CD14-positive monocyte (primary cell): ENCODE results near the gene SEMA3A. TPM values are rescaled to one million over a fixed set of nuclear protein-coding genes. Genes with fewer than 3 reads are reported as not detected.

Experiments used
- DNase-seq, 3 donors: peaks; one replicate each; pipeline ENCODE4 v3.0.0-alpha.2; 2011 to 2022
- H2AFZ ChIP-seq: 2 replicates; pipeline ENCODE4 v1.6.0; 2012; ENCODE audit warnings: mild to moderate bottlenecking, low read depth, low read length, inconsistent platforms; ENCODE audit not compliant: insufficient read depth, poor library complexity, severe bottlenecking
- H3K27ac ChIP-seq, 2 donors: 1 replicate in 1 of 2; 2 replicates in 1 of 2; pipeline ENCODE4 v1.5.1; 2012 to 2013; ENCODE audit warnings: low read length in 2 of 2, control low read depth in 1 of 2, inconsistent platforms in 1 of 2, low read depth in 1 of 2, mild to moderate bottlenecking in 1 of 2
- H3K27me3 ChIP-seq, 2 donors: one replicate each; pipeline versions ENCODE4 v1.6.0 to v1.6.1; 2011 to 2013; ENCODE audit warnings: low read length in 2 of 2; ENCODE audit not compliant: control insufficient read depth in 2 of 2, insufficient read depth in 2 of 2
- H3K36me3 ChIP-seq, 2 donors: replicated peaks in 1 of 2; 1 replicate in 1 of 2; 2 replicates in 1 of 2; pipeline versions ENCODE4 v1.5.1 to v1.6.1; 2012 to 2013; ENCODE audit warnings: low read length in 2 of 2, control low read depth in 1 of 2, inconsistent platforms in 1 of 2, mild to moderate bottlenecking in 1 of 2; ENCODE audit not compliant: insufficient read depth in 2 of 2, control insufficient read depth in 1 of 2
- H3K4me1 ChIP-seq, 2 donors: 1 replicate in 1 of 2; 2 replicates in 1 of 2; pipeline versions ENCODE4 v1.5.1 to v1.6.1; 2012 to 2013; ENCODE audit warnings: low read length in 2 of 2, control low read depth in 1 of 2, inconsistent platforms in 1 of 2, mild to moderate bottlenecking in 1 of 2, moderate library complexity in 1 of 2; ENCODE audit not compliant: insufficient read depth in 2 of 2, control insufficient read depth in 1 of 2
- H3K4me2 ChIP-seq: replicated peaks from 2 replicates; pipeline ENCODE3; 2012; ENCODE audit warnings: low read length, moderate library complexity, mild to moderate bottlenecking; ENCODE audit not compliant: poor library complexity, severe bottlenecking; ENCODE audit errors: extremely low read depth
- H3K4me3 ChIP-seq, 3 experiments: fragments of 200-600 bp in 1 of 3; sonication (generic) in 1 of 3; replicated peaks in 1 of 3; 1 replicate in 2 of 3; 2 replicates in 1 of 3; pipeline ENCODE4 v1.5.1; 2011 to 2013; ENCODE audit warnings: low read length in 3 of 3, mild to moderate bottlenecking in 3 of 3, control low read depth in 2 of 3, low read depth in 2 of 3, inconsistent platforms in 1 of 3, moderate library complexity in 1 of 3
- H3K79me2 ChIP-seq: 2 replicates; pipeline ENCODE4 v1.6.0; 2012; ENCODE audit warnings: mild to moderate bottlenecking, control low read depth, inconsistent platforms, low read length, moderate library complexity; ENCODE audit not compliant: insufficient read depth
- H3K9ac ChIP-seq: 2 replicates; pipeline ENCODE4 v1.6.0; 2017; ENCODE audit warnings: low read length, mild to moderate bottlenecking; ENCODE audit not compliant: insufficient read depth, poor library complexity, severe bottlenecking
- H3K9me3 ChIP-seq, 2 donors: replicated peaks in 1 of 2; 1 replicate in 1 of 2; 2 replicates in 1 of 2; pipeline versions ENCODE4 v1.5.1 to v1.6.1; 2012 to 2013; ENCODE audit warnings: low read length in 2 of 2, control low read depth in 1 of 2; ENCODE audit not compliant: control insufficient read depth in 1 of 2, insufficient read depth in 1 of 2
- H4K20me1 ChIP-seq: 2 replicates; pipeline ENCODE4 v1.6.0; 2012; ENCODE audit warnings: mild to moderate bottlenecking, low read length, control low read depth, moderate library complexity; ENCODE audit not compliant: insufficient read depth
- H3K27ac Mint-ChIP-seq, 7 donors: one replicate each; pipeline ENCODE4 v1.8.0; 2020; ENCODE audit warnings: mild to moderate bottlenecking in 7 of 7, mixed read lengths in 7 of 7, moderate library complexity in 6 of 7, inconsistent platforms in 2 of 7
- H3K27me3 Mint-ChIP-seq, 3 donors: one replicate each; pipeline ENCODE4 v1.8.0; 2021 to 2022; ENCODE audit warnings: low read depth in 3 of 3, mild to moderate bottlenecking in 3 of 3, mixed read lengths in 3 of 3, moderate library complexity in 3 of 3, inconsistent platforms in 1 of 3
- H3K36me3 Mint-ChIP-seq, 2 donors: one replicate each; pipeline ENCODE4 v1.8.0; 2020; ENCODE audit warnings: mixed read lengths in 2 of 2, inconsistent platforms in 1 of 2, mild to moderate bottlenecking in 1 of 2
- H3K4me1 Mint-ChIP-seq: one replicate; pipeline ENCODE4 v1.8.0; 2020; ENCODE audit warnings: mild to moderate bottlenecking, mixed read lengths
- H3K4me3 Mint-ChIP-seq, 2 donors: one replicate each; pipeline ENCODE4 v1.8.0; 2020; ENCODE audit warnings: mild to moderate bottlenecking in 2 of 2, mixed read lengths in 2 of 2, moderate library complexity in 1 of 2
- H3K9me3 Mint-ChIP-seq, 7 donors: one replicate each; pipeline ENCODE4 v1.8.0; 2020 to 2022; ENCODE audit warnings: mixed read lengths in 7 of 7, mild to moderate bottlenecking in 6 of 7, moderate library complexity in 6 of 7, inconsistent platforms in 2 of 7
- WGBS: methylation state at CpG from one replicate; pipeline ENCODE4 v1.1.5; 2013; ENCODE audit warnings: missing lambda C conversion rate; ENCODE audit not compliant: insufficient coverage; 5-methylcytosine and 5-hydroxymethylcytosine counted together
- intact Hi-C, 2 donors: fragments of 100-400 bp; cut with micrococcal nuclease; formaldehyde crosslinking; loops; one replicate each; pipeline versions ENCODE4 v1.15.0 to v1.15.1; 2023
- polyA plus RNA-seq, 3 donors: library from polyadenylated mRNA; depleted of rRNA in 1 of 3; unstranded in 2 of 3; stranded (reverse) in 1 of 3; fragments of 300-500 nt in 2 of 3; fragments of >200 nt in 1 of 3; fragmentation: Illumina TruSeq in 2 of 3; gene quantifications; 1 replicate in 2 of 3; 2 replicates in 1 of 3; pipeline ENCODE4 v1.2.3, GENCODE V29; 2012 to 2021
- TF ChIP-seq, protein P1 (sequence below): fragments of 200-600 bp; IDR thresholded peaks from one replicate; pipeline ENCODE4 v1.8.0; 2022; ENCODE audit warnings: antibody characterized with exemption, mild to moderate bottlenecking

Gene SEMA3A
- polyA plus RNA-seq, 3 donors: 0.03 TPM; not detected in 2

DNA sequence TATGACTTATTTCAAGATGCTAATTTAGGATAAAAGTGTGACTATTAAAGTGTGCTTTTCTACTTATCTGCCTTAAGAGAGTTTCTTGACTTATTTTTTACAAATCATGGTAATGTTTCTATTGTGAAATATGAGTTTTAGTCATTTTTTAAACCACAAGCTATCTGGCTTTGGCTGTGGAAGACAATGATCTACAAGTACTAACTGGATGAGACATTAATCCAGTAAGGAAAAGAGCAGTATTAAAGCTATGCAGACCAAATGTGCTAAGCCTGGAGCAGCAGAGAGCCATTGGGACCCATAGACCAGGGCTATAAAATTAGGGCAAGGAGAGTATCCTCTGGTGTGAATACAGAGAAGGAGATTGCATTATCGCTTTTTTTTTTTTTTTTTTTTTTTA lies 92.4 kb downstream of the SEMA3A start:
- no peak for DNase-seq
- Histone ChIP-seq H3K9ac (no peak overlapping the region), H3K9me3 (no peaks in the 10 kb centered on the region), H2AFZ (no peak overlapping the region), H3K27ac (no peak overlapping the region), H3K4me1 (no peaks in the 10 kb centered on the region), H3K4me3 (no peak overlapping the region), H3K27me3 (no peaks in the 10 kb centered on the region), H3K79me2 (no peaks in the 10 kb centered on the region), H4K20me1 (no peaks in the 10 kb centered on the region), H3K4me2 (no peak overlapping the region), H3K36me3 (no peaks in the 10 kb centered on the region)
- TF ChIP-seq, protein P1, sequence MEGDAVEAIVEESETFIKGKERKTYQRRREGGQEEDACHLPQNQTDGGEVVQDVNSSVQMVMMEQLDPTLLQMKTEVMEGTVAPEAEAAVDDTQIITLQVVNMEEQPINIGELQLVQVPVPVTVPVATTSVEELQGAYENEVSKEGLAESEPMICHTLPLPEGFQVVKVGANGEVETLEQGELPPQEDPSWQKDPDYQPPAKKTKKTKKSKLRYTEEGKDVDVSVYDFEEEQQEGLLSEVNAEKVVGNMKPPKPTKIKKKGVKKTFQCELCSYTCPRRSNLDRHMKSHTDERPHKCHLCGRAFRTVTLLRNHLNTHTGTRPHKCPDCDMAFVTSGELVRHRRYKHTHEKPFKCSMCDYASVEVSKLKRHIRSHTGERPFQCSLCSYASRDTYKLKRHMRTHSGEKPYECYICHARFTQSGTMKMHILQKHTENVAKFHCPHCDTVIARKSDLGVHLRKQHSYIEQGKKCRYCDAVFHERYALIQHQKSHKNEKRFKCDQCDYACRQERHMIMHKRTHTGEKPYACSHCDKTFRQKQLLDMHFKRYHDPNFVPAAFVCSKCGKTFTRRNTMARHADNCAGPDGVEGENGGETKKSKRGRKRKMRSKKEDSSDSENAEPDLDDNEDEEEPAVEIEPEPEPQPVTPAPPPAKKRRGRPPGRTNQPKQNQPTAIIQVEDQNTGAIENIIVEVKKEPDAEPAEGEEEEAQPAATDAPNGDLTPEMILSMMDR: no peak
- no peaks in the 10 kb centered on the region for H3K27me3 Mint-ChIP-seq
- H3K4me3 Mint-ChIP-seq: no peak overlapping the region
- peaks cover 0 to 3% (median 0%) of the 10 kb centered on the region in 7 donors for H3K9me3 Mint-ChIP-seq
- H3K36me3 Mint-ChIP-seq: no peaks in the 10 kb centered on the region
- H3K4me1 Mint-ChIP-seq: no peaks in the 10 kb centered on the region
- no CpG with 5 or more reads among the region's 1 CpG for WGBS
- intact Hi-C loops: no loop called here
- H3K27ac Mint-ChIP-seq: no peak overlapping the region

DNA sequence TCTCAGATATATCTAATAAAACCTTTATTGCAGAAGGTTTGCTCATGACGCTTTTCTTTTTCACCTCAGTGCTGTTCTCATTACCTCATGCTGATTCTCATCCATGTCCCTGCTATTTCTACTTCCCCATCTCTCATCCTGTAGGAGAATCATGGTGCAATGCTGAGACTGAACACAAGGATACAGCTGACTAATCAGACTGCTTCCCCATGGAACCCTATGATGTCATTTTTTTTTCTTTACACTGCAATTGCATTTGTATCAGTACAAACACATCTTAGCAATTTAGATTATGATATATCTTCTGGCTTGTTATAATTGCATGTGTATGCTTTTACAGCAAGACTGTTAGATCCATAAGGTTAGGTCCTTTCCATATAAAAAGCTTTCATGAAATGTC lies 93.7 kb downstream of the SEMA3A start:
- no peaks in the 10 kb centered on the region for H3K27me3 Mint-ChIP-seq
- no peak overlapping the region for H3K27ac Mint-ChIP-seq
- no peaks in the 10 kb centered on the region for H3K36me3 Mint-ChIP-seq

More for the DNA sequence above, 93.7 kb downstream of the SEMA3A start:
- no peaks in the 10 kb centered on the region for H4K20me1 ChIP-seq
- H2AFZ ChIP-seq: no peak overlapping the region
- H3K79me2 ChIP-seq: no peaks in the 10 kb centered on the region
- peaks cover 0 to 3% (median 0%) of the 10 kb centered on the region in 7 donors for H3K9me3 Mint-ChIP-seq
- H3K4me3 Mint-ChIP-seq: no peak overlapping the region
- no peaks in the 10 kb centered on the region for H3K27me3 ChIP-seq
- intact Hi-C loops: no loop called here
- no peaks in the 10 kb centered on the region for H3K36me3 ChIP-seq
- H3K4me1 Mint-ChIP-seq: no peaks in the 10 kb centered on the region
- no peak overlapping the region for H3K9ac ChIP-seq
- TF ChIP-seq, protein P1: no peak
- H3K27ac ChIP-seq: no peak overlapping the region
- H3K4me2 ChIP-seq: no peak overlapping the region
- no CpG with 5 or more reads among the region's 1 CpG for WGBS
- no peaks in the 10 kb centered on the region for H3K9me3 ChIP-seq
- H3K4me1 ChIP-seq: no peaks in the 10 kb centered on the region
- DNase-seq: peak in 1 of 3 donors; percentile 2
- H3K4me3 ChIP-seq: no peak overlapping the region
